DND-41 (cell line): ENCODE measurements around the gene TOM1L1.

ENCODE experiments used
- CTCF ChIP-seq: IDR thresholded peaks from 2 replicates; pipeline ENCODE4 v1.5.1; 2012; ENCODE audit warnings: borderline replicate concordance, low read length, moderate library complexity, mild to moderate bottlenecking; ENCODE audit not compliant: poor library complexity, severe bottlenecking; ENCODE audit errors: extremely low read depth
- EZH2 ChIP-seq: IDR thresholded peaks from 3 replicates; pipeline ENCODE4 v1.6.1; 2012; ENCODE audit warnings: borderline replicate concordance, low read depth, mild to moderate bottlenecking, moderate library complexity, low read length, inconsistent platforms; ENCODE audit not compliant: severe bottlenecking

GRCh38 chr17:54901230-54901822, 674 bp downstream of the TOM1L1 start:
- TF ChIP-seq CTCF (no peak), EZH2 (no peak)
